Measurements from ENCODE around the gene RBM42. TPM values are rescaled to one million over a fixed set of nuclear protein-coding genes. Genes with fewer than 3 reads are reported as not detected.
"Not testable (repeated sequence)": the region's sequence is repeated elsewhere in the genome, so short reads cannot be mapped to it uniquely, and the experiment has no call there.

Gene RBM42
- total RNA-seq, 1 donor = 43.0 TPM

DNA sequence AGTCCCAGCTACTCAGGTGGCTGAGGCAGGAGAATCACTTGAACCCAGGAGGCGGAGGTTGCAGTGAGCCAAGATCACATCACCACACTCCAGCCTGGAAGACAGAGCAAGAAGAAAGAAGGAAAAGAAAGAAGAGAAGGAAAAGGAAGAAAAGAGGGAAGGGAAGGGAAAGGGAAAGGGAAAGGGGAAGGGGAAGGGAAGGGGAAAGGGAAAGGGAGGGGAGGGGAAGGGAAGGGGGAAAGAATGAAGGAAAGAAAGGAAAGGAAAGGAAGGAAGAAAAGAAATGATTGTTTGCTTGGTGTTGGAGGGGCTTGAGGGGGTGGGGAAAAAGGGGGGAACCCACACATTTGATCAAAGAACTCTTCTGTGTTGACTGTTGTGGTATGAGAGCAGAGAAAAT lies 32.9 kb upstream of the RBM42 start:
- TF ChIP-seq, protein P1, sequence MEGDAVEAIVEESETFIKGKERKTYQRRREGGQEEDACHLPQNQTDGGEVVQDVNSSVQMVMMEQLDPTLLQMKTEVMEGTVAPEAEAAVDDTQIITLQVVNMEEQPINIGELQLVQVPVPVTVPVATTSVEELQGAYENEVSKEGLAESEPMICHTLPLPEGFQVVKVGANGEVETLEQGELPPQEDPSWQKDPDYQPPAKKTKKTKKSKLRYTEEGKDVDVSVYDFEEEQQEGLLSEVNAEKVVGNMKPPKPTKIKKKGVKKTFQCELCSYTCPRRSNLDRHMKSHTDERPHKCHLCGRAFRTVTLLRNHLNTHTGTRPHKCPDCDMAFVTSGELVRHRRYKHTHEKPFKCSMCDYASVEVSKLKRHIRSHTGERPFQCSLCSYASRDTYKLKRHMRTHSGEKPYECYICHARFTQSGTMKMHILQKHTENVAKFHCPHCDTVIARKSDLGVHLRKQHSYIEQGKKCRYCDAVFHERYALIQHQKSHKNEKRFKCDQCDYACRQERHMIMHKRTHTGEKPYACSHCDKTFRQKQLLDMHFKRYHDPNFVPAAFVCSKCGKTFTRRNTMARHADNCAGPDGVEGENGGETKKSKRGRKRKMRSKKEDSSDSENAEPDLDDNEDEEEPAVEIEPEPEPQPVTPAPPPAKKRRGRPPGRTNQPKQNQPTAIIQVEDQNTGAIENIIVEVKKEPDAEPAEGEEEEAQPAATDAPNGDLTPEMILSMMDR (IDR thresholded peaks at IDR 0.05; ENCODE audit: insufficient read depth, low read length) = no peak
- no peak for DNase-seq (ENCODE audit: low read depth)
- H3K4me3 ChIP-seq (ENCODE audit: low read depth, low read length) = no peak overlapping the region

DNA sequence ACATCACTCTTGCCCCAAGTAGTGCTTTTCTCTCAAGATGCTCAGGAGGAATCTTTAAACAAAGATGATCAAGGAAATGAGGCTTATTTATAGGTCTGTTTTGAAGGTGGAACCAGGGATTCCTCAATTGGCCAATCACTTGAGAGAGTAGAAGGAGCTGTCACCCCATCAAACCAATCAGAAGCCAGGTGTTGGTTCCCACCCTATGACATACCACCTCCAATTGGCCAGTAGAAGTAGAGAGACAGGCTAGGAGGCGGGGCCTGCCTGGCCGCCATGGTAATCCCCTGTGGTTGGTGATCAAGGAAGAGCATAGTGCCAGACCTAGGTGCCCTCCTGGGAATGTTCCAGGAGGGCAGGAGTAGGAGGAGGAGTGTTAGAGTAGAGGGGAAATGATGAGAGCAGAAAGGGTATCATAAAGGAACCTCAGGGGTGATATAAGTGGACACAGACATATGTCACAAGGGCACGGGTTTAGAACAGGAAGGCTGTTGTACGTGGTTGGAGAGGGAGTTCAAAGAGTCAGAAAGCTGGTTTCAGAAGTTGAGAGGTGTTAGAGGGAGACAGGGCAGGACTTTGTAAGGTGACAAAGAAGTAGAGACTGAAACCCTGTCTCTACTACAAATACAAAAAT lies 32.4 kb upstream of the RBM42 start:
- TF ChIP-seq, protein P1 (IDR thresholded peaks at IDR 0.05; ENCODE audit: insufficient read depth, low read length) = no peak
- H3K4me3 ChIP-seq (ENCODE audit: low read depth, low read length) = no peak overlapping the region
- peak; percentile 5 for DNase-seq (ENCODE audit: low read depth)

DNA sequence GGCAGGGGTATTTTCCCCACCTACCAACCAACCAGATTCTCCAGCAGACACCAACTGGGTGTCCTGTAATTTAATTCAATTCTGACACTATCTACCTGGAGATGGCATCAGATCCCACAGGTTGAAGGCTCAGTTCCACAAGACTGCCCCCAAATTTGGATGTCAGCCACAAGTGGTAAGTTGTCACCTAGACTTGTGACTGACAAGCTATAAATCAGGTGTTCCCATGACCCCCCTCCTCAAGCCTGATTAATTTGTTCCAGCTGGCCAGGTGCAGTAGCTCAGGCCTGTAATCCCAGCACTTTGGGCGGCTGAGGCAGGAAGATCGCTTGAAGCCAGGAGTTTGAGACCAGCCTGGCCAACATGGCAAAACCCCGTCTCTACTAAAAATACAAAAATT lies 26.9 kb upstream of the RBM42 start:
- no peak for DNase-seq (ENCODE audit: low read depth)
- H3K4me3 ChIP-seq (ENCODE audit: low read depth, low read length) = no peak overlapping the region
- TF ChIP-seq, protein P1 (IDR thresholded peaks at IDR 0.05; ENCODE audit: insufficient read depth, low read length) = no peak

DNA sequence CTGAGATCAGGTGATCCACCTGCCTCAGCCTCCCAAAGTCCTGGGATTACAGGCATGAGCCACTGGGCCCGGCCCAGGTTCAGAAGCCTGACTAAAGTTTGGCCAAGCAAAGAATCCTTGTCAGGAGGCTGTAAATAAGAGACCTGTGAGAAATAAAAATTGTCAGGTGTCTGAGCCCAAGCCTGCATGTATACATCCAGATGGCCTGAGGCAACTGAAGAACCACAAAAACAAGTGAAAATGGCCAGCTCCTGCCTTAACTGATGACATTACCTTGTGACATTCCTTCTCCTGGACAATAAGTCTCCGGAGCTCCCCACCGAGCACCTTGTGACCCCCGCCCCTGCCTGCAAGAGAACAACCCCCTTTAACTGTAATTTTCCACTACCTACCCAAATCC lies 24.4 kb upstream of the RBM42 start:
- DNase-seq (ENCODE audit: low read depth) = not testable (repeated sequence)

DNA sequence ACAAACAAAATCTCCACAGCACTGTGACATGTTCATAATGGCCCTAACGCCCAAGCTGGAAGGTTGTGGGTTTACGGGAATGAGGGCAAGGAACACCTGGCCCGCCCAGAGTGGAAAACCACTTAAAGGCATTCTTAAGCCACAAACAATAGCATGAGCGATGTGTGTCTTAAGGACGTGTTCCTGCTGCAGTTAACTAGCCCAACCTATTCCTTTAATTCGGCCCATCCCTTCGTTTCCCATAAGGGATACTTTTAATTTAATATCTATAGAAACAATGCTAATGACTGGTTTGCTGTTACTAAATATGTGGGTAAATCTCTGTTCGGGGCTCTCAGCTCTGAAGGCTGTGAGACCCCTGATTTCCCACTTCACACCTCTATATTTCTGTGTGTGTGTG lies 21.7 kb upstream of the RBM42 start:
- DNase-seq (ENCODE audit: low read depth); H3K4me3 ChIP-seq (ENCODE audit: low read depth, low read length): not testable (repeated sequence)

More for the DNA sequence above, 24.4 kb upstream of the RBM42 start:
- H3K4me3 ChIP-seq (ENCODE audit: low read depth, low read length) = not testable (repeated sequence)

DNA sequence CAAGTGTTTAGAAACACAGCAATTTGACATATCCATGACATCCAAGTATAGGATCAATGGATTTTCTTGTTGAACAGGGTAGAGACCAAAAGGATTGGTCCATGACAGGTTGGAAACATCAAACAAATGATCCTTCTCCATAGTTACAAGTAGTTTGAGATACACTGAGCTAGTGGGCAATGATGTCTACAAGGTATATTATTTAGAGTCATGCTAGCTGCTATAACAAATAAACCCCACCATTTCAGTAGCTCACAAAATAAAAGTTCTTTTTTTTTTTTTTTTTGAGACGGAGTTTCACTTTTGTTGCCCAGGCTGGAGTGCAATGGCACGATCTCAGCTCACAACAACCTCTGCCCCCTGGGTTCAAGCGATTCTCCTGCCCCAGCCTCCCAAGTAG lies 21.2 kb upstream of the RBM42 start:
- TF ChIP-seq, protein P1 (IDR thresholded peaks at IDR 0.05; ENCODE audit: insufficient read depth, low read length) = no peak
- no peak overlapping the region for H3K4me3 ChIP-seq (ENCODE audit: low read depth, low read length)
- DNase-seq (ENCODE audit: low read depth) = no peak

DNA sequence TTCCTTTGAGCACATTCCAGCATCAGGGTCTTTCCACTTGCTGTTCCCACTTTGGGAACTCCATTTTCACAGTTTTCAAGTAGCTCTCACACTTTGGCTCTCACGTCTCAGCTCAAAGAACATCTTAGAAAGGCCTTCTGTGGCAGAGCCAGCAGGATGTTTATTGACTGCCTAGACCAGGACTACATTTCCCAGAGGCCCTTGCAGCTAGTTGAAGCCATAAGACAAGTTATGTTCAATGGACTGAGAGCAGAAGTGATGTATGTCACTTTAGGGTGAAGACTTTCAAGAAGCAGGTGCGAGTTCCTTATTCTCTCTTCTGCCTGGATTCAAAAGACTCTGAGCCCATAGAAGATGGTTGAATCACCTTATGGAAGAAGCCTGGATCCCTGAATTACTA lies 20.6 kb upstream of the RBM42 start:
- TF ChIP-seq, protein P1 (IDR thresholded peaks at IDR 0.05; ENCODE audit: insufficient read depth, low read length) = no peak
- no peak overlapping the region for H3K4me3 ChIP-seq (ENCODE audit: low read depth, low read length)
- DNase-seq (ENCODE audit: low read depth) = no peak

DNA sequence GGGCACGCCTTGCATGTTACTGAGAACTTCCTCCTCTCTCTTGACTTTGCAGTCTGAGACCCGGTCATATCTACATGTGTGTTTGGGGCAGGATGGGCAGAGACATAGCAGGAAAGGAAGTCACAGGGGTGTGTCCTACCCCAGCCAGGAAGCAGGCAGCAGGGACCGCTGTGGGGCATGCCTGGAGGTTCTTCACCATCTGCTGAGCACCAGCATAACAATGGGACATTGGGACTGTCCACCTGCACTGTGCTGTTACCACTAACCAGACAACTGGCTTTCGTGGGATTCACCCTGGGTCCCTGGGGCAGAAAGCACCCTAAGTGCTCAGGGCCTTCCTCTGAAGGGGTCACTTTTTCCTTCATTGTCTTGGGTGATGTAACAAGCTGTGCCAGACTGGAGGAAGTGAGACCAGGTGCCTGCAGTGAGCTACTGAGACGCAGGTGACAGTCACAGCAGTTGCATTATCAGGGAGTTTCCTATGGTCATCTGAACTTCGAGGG lies 18.9 kb upstream of the RBM42 start:
- TF ChIP-seq, protein P1 (IDR thresholded peaks at IDR 0.05; ENCODE audit: insufficient read depth, low read length) = no peak
- no peak for DNase-seq (ENCODE audit: low read depth)
- no peak overlapping the region for H3K4me3 ChIP-seq (ENCODE audit: low read depth, low read length)

Data from fibroblast of the aortic adventitia (primary cell).